Activated CD8-positive, alpha-beta memory T cell treated with anti-CD3 and anti-CD28 coated beads, Interleukin-2, amount 50 U/mL, for 24 hours (primary cell): ENCODE results near the gene RGS8.

Source experiments
- DNase-seq: peaks from one replicate; pipeline ENCODE4 v3.0.0-alpha.2; 2020; ENCODE audit errors: extremely low read depth

RGS8 gene

GRCh38 chr1:182639330-182639729, 45.1 kb downstream of the RGS8 start:
- no peak for DNase-seq

GRCh38 chr1:182637769-182638168, 46.6 kb downstream of the RGS8 start:
- no peak for DNase-seq

- DNase-seq = no peak
These were observed 48.5 kb downstream of the RGS8 start for GRCh38 chr1:182635871-182636270.
